Hematopoietic multipotent progenitor cell treated with erythropoietin and hydrocortisone succinate and interleukin-3 and kit ligand, for 17 days (in vitro differentiated cells): ENCODE measurements around the gene DUSP22.

ENCODE experiments used
- DNase-seq: peaks from one replicate; pipeline ENCODE4 v3.0.0-alpha.2; 2015; ENCODE audit warnings: low spot score

DUSP22 gene

GRCh38 chr6:309947-310346, 17.7 kb downstream of the DUSP22 start:
- DNase-seq = no peak

DNA sequence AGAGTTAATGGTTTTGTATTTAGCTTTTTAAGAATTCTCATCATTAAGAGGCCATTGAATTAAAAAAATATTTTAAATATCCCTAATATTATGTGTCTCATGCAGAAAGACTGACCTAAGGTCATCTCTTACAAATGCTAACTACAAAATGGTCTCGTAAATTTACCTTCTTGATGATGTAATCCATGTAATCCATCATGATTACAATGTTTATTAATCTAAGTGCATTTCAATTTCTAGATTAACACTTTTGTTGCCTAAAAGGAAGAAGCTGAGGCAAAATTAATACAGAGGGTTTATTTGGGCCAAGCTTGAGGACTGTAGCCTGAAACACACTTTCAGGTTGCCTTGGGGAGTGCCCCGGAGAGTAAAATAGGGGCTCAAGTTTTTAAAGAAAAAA, 18.4 kb downstream of the DUSP22 start:
- DNase-seq = no peak

GRCh38 chr6:311679-312220, 19.5 kb downstream of the DUSP22 start:
- DNase-seq = no peak

GRCh38 chr6:313087-313486, 20.8 kb downstream of the DUSP22 start:
- DNase-seq = no peak

DNA sequence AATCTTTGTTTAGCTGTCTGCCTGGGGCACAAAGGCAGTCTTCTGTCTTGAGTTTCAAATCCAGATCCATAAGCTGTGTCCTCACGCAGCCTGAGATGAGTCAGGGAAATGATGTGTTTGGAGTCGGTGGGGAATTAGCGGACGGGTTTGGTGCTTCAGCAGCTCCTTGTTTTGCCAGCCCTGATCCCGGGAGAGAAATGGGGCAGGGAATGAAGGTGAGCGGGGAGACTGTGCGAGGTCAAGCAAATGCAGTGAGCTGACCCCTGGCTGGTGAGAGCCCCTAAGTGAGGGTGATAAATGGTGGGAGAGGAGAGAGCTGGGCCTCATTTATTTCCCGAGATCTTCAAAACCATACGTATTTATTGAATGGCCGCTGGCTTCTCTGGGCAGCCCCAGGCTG, 21.6 kb downstream of the DUSP22 start:
- no peak for DNase-seq

DNA sequence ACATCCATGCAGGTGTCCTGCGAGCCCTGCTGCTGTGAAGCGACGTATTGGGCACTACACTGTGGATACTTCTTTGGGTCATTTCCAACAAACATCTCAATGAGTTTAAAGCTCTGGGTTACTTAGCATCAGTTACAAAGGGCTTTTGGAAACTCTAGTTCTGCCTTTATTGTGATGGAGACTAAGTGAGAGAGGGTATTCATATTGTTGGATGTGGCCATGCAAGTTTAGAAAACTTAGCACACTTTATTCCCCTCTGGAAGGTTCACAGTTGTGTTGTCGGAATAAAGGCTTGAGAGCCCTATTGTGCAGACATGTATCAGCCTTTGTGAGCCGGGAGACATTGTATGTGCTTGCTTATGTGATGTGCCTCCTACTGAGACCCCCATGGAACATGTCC, 22.1 kb downstream of the DUSP22 start:
- no peak for DNase-seq

GRCh38 chr6:315226-315625, 22.9 kb downstream of the DUSP22 start:
- DNase-seq = no peak

DNA sequence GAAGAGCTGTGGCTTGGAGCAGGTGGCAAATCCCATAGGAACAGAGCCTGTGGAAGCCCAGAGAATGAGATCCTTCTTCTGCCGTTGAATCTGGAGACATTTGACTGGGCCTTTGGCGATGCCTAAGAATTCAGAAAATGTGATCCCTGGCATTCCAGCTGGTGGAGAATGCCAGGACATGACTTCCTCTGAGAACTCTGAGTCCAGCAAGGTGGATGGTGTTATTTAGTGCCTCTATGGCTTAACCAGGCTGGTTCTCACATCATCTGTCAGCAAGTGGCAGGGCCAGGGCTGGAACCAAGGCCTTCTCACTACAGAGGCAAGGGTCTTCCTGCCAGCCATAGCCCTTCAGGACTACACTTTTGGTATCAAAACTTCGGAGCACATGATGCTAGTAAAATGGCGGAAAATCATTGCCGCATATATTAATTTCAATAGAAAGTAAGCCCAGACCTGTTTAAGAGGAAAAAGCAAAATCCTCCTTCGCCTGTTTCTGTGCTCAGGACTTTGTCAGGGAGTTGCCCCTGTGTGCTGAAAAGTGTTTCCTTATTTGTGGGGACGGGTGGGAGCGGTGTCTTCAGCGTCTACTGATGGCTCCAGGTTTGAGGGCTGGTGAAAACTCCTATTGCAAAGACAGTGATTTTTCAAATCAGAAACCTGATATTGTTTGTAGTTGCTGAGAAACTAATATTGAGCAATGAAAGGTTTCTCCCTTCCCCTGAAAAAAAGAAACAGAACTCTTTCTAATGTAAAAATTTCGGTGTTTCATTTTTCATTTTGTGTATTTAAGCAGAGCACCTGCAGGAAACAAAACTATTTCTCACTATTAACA, 23.9 kb downstream of the DUSP22 start:
- DNase-seq = no peak

DNA sequence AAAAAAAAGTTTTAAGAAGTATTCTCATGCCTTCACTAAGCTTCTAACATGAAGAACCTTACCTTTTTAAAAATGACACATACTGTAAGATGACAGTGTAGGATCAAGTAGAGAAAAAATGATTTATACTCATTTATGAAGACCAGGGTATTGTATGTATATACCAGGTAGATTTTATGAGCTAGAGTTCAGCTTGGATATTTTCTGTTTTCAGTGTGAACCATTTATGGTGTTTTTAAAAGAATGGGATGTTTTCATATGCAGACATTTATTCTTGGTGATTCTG, 24.4 kb downstream of the DUSP22 start:
- no peak for DNase-seq

GRCh38 chr6:317060-317447, 24.8 kb downstream of the DUSP22 start:
- DNase-seq = no peak

DNA sequence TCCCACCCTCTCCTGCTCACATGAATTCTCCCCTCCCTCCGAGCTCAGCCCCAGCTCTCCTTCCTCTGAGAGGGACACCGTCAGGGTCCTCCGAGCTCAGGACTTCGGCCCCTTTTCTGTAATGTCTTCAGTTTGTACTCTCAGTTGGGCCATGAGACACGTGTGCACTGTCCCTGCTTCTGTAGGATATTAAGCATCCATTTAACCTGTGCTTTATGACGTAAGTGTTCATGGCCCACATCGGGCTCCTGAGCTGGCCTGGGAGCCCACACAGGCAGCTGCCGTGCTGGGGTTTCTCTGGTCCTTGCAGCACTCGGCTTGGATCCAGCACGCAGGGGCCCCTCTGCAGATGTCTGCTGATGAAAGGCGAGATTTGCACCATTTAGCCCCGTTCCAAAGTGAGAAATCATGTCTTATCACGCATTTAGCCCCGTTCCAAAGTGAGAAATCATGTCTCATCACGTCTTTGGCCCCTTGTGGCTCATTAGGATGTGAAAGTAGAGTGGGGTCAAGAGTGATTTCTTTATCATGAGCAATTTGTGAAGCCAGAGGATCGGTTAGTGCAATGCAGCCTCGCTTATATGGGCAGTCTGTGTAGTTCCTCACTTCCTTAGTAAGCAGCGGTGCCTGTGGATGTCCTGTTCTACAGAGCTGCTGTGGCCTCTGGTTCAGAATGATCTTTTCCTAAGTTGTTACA, 25.3 kb downstream of the DUSP22 start:
- DNase-seq = no peak

DNA sequence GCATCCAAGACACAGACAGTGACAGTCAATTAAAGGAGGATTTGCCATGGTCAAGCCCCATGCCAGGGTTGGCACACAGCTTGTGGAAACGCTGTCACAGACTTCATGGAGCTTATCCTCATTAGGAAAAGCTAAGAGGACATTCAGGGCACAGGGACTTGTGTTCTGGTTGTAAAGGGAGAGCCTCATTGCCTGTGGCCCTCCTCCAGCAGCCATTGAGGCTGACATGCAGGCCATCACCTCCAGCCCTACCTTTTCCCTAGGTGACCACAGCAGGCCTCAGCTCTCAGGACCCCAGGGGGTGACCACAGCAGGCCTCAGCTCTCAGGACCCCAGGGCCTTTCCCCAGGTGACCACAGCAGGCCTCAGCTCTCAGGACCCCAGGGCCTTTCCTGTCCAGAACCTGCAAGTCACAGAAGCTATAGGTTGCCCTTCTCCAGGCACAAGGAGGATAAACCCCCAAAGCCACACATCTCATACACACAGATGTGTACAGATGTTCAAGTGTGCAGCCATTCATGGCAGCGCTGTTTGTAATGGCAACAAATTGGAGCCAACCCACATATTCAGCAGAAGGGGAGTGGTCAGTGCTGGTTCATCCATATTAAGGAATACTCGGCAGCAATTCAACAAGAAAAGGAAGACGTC, 26.1 kb downstream of the DUSP22 start:
- no peak for DNase-seq

- no peak for DNase-seq
These were observed 27.2 kb downstream of the DUSP22 start for GRCh38 chr6:319177-320131.

GRCh38 chr6:320351-321157, 28.3 kb downstream of the DUSP22 start:
- DNase-seq = no peak

GRCh38 chr6:321158-321438, 28.8 kb downstream of the DUSP22 start:
- no peak for DNase-seq

DNA sequence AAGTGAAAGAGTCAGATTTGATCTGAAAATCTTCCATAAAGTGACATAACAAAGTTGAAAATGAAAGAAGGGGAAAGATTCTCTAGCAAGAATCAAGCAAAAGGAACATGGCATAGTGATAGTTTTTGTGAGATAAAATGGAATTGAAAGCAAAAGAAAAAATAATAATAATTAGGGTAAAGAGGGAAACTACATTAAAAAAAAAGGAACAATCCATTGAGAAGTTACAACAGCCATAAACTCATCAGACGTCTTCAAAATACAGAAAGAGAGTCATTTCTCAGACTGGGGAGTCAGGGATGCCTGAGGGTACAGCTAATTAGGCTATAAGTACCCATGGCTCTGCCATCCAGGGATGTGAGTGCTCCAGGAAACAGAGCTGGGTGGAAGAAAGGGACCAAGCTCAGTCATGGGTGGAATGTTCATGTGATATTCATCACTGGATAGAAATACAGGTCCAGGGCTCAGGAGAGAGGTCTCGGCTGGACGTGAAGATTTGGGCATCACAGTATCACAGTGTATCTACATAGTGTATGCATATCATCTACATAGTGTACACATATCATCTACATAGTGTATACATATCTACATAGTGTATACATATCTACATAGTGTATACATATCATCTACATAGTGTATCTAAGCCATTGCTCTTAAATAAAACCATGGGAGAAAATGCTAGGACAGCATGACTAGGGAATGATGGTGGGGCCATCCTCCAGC, 29.4 kb downstream of the DUSP22 start:
- DNase-seq = no peak

DNA sequence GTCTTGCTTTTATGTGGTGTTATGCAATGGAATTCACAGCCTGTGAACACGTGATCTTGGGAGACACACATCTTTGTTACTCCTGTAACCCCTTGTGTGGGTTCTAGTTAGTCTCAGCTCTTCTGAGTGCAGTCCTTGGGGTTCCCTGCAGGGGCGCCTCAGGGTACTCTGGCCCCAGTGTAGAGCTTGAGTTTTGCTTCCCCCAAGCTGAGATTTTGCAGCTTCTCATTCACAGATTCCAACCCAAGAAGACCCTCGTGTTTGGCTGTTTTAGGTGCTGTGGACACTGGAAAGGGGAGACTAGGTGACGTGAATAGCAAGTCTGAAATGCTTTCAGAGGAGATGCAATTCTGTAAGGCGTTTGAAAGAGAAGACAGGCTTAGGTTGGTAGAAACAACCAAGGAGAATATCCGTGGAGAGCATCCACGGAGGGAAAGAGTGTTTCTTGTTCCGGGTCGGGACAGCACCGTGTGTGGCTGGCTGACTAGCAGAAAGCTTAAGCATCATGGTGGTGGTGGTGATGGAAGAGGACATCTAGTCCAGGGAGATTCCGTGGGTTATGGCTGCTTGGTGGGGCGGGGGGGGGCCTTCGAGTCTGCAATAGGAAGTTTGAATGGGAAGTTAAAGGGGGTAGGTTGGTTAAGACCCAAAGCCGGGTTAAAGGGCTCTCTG, 30.1 kb downstream of the DUSP22 start:
- DNase-seq = no peak

DNA sequence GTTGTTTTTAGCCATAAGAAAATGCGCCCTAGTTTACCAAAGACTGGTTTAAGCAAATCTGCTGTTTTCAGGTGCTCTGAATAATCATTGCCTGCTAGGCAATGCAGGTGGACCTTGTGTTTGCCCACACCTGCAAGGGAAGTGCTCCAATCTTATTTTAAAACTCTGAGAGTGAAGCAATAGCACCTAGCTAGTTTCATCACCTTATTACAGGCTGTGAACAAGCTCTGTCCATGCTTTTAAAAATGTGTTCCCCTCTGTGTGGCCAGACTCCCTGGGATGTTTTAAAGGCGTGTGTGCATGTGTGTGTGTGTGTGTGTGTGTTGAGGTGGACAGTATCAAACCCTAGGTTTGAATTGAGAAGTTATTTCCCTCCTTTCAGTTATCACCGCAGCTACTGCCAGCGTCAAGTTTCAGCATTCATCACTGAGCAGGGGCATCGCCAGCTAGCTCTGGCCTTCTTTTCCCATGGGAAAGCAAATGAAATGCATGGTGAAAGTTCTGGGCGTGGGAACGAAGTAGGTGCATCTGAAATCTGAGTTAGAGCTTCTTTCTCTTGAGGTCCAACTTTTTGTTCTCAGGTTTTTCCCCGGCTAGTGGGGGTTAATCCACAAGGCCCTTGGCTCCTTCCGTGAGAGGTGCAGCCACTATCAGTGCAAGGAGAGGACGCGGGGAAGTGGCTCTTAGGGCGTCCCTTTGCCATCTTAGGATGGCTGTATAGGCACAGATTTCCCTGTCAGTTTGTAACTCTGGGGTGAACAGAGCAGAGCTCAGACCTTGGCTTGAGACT, 30.8 kb downstream of the DUSP22 start:
- DNase-seq = no peak

DNA sequence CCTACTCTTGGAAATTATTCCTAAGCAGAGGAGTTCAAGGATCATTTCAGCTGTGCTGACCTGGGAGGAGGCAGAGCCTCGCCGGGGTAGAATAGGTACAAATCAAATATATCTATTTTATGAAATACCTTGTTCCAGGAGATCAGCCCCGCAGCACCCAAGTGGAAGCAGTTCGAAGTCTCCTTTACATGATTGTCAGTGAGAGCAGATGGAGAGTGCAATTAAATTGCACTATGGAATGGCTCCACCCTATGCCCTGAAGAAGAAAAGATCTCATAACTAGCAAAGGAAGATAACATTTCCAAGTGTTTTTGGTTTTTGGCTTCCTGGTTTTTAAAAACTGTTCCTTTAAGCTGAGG, 31.4 kb downstream of the DUSP22 start:
- DNase-seq = no peak
